T follicular helper cell (primary cell): ENCODE measurements around the gene NRAP.
A peak's percentile ranks its signal among the peaks of the same experiment; 100 is the strongest.
"Not testable (repeated sequence)": the region's sequence is repeated elsewhere in the genome, so short reads cannot be mapped to it uniquely, and the experiment has no call there.

Experiments
- DNase-seq: peaks from one replicate; pipeline ENCODE4 v3.0.0-alpha.2; 2020; ENCODE audit warnings: low read depth

Gene NRAP

GRCh38 chr10:113680190-113681111 is 16.6 kb upstream of the NRAP start:
- no peak for DNase-seq

DNA sequence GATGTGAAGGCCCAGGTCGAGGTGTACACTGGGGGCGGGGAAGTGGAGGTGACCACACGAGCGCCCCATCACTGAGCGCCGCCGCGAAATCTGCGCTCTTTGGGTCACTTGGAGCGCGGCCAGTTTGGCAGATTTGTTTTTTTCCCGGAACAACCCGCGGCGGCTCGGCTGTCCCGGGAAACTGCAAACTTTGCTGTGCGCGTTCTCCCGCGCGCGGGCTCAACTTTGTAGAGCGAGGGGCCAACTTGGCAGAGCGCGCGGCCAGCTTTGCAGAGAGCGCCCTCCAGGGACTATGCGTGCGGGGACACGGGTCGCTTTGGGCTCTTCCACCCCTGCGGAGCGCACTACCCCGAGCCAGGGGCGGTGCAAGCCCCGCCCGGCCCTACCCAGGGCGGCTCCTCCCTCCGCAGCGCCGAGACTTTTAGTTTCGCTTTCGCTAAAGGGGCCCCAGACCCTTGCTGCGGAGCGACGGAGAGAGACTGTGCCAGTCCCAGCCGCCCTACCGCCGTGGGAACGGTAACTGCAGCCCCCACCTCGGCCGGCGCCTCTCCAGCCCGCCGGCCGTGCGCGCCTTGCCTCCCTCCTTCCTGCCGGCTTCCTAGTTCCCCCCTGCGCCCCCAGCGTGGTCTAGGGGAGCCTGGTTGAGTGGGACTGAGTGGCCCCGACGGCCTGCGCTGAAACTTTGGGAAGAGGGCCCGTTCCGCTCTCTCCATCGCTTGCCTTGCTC is 15.8 kb upstream of the NRAP start, which contains the start of gene CASP7:
CASP7 (plus strand) TSS at position 450 of the 727 bp plus-strand sequence. CDS start 17,582 bp downstream, outside the sequence.
- DNase-seq = peak; percentile 72

GRCh38 chr10:113666682-113667252 is 2.9 kb upstream of the NRAP start:
- no peak for DNase-seq

DNA sequence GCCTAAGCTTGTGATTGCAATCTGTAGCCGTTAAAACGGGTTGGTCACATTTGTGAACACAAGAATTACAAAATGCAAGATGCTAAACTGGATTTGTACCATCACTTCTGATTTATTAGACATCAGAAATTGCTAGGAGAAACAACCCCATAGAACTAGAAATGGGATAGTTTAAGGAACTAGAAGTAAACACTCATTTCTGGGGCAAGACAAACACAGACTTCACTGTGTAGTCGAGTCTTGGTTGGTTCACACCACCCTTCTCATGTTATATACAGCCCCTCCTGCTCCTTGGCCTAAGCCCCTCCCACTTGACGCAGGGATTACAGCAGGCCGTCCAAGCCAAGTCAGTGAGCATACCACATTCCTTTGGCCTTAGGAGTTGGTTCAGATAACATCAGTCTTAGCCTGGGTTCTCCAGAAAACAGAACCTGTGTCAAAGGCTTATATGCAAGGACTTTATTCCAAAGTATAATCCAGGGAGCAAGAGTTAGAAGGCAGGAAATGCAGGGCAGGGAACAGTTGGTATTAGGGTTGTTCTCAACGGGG is 2.0 kb upstream of the NRAP start:
- DNase-seq = no peak

GRCh38 chr10:113665352-113665751 is 1.5 kb upstream of the NRAP start:
- no peak for DNase-seq

DNA sequence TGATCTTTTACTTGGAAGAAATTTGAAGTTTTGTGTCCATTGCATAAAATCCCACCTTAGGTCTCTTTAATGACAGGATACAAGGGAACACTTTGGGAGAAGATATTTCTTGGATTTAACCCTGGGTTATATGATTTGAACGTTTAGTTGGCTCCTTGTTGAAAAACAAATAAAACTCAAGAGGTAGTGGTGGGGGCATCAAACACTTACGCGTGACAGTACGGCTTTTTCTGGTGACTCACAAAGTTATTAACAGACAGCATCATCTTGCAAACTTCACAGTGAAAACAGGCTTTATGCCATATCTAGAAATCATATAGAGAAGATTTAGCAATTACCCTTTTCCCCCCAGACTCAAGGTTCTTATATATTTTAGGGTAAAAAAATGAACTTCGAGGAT is 699 bp downstream of the NRAP start:
- DNase-seq = no peak

DNA sequence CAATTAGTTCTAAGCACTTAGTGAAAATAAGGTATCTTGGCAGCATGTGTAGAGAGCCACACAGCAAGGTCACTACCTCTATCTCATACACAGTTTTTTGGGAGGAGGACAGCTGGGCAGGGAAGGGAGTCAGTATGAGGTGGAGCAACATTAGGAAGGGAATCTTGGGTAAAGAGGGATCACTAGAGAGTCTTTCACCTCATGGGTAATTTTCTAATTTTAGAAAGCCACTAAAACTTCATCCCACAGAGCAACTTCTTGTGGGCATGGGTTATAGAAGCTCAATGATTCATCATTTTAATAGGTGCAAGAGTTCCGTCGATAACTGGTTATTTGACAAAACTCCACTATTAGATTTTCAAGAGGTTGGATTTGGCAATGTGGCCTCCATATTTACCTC is 2.5 kb downstream of the NRAP start:
- DNase-seq = no peak

GRCh38 chr10:113657544-113657943 is 6.3 kb downstream of the NRAP start:
- DNase-seq = no peak

DNA sequence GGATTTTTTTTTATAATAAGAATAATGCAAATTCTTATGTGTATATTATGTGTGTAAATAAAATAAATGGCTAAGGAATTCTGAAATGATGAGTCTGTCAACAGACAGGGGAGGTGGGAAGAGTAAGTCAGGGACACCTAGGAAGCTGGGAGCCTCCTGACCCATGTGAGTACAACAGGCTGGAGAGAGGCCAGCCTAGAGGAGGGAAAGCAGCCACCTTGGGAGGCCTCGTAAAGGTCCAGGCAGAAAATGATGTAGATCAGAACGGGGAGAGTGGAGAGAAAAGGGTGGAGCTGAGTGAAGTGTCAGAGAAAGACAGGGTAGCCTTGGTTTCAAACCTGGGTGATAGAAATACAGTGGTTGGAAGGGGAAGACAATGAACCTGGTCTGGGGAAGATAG is 6.9 kb downstream of the NRAP start:
- no peak for DNase-seq

DNA sequence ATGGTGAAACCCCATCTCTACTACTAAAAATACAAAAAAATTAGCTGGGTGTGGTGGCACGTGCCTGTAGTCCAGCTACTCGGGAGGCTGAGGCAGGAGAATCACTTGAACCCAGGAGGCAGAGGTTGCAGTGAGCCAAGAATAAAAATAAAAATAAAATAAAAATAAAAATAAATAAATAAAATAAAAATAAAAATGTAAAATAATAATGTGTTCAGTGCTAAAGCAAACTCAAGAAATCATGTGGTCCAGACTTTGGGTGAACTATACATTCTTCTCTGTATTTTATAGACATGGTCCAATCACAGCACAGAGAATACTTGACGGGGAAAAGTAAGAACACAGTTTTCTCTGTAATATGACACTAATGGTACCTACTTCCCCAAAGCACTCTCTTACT is 11.4 kb downstream of the NRAP start:
- not testable (repeated sequence) for DNase-seq

DNA sequence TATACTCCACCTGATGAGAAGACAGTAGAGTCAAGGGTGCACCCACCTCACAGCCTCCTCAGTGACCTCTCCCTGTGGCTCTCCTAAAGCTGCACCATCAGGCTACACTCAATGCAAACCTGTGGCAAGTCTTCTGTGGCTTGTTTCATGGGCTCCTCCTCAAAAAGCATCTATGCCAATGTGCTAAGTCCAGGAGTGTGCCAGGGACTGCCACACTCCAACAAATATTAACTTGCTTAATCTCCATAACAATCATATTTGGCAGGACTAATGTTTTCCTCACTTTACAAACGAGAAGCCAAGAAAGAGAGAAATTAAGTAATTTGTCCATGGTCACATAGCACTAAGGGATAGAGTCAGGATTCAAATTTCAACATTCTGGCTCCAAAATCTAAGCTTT is 11.9 kb downstream of the NRAP start:
- no peak for DNase-seq

DNA sequence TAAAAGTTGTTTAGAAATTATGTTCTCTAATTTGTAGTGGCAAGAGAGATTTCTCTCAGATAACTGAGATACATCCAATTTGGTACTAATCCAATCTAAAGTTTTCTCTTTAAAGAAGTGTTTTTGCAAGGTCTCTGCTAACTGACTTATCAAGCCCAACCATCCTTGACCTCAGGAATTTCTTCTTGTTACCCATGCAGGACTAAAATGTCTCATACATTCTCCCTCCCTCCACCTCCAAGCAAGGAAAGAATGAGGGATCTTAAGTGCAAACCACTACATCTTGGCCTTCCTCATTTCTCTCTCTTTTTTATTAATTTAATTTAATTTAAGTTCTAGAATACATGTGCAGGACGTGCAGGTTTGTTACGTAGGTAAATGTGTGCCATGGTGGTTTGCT is 12.8 kb downstream of the NRAP start:
- DNase-seq = no peak

DNA sequence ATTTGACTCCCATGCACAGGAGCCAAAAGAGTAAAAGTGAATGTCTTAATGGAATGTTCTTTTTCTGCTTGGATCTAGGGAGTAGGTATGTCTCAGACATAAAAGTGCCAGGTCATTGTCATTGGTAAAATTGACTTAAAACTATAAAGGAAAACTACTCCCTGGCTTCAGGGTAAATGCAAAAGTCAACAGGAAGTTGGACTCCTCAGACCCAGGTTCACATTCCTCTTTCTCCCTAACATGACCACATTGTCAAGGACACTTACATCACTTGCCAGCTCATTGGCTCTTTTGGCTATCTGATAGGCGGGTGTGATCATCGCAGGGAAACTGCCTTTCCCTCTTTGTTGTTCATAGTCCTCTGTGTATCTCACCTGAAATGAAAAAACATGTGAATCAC is 13.7 kb downstream of the NRAP start:
- DNase-seq = no peak

DNA sequence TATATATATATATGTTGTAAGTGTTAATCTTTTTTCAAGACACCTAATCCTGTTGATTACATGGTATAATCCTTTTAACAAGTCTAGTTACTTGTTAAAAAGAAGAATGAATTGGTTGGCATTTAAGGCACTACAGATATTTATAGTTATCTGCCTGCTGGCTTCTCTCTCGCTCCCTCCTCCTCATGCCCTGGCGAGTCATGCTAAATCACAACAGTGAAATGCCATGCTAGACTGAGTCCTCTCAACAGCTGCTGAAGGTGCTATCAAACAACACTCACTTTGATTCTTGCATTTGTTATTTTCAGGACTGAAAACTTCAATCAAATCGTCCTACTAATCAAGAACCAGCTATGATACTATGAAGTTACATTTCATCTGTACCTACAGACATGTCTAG is 15.4 kb downstream of the NRAP start:
- no peak for DNase-seq

DNA sequence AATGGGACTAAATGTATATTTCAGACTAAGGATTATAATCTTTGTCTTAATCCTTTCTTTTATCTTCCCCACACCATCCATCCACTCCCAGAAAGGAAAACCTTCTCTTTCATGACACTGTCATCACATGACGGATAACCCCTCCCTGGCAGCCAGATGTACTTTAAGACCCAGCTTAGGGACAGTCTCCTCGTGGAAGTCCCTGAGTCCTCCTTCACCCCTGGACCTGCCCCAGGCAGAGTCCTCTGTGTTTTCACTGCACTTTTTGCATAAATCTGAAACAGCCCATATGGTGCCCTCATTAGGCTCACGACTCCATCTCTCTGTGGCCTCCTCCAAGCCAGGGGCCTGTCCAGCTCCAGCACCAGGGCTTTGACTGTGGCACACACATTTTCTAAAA is 16.0 kb downstream of the NRAP start:
- no peak for DNase-seq

DNA sequence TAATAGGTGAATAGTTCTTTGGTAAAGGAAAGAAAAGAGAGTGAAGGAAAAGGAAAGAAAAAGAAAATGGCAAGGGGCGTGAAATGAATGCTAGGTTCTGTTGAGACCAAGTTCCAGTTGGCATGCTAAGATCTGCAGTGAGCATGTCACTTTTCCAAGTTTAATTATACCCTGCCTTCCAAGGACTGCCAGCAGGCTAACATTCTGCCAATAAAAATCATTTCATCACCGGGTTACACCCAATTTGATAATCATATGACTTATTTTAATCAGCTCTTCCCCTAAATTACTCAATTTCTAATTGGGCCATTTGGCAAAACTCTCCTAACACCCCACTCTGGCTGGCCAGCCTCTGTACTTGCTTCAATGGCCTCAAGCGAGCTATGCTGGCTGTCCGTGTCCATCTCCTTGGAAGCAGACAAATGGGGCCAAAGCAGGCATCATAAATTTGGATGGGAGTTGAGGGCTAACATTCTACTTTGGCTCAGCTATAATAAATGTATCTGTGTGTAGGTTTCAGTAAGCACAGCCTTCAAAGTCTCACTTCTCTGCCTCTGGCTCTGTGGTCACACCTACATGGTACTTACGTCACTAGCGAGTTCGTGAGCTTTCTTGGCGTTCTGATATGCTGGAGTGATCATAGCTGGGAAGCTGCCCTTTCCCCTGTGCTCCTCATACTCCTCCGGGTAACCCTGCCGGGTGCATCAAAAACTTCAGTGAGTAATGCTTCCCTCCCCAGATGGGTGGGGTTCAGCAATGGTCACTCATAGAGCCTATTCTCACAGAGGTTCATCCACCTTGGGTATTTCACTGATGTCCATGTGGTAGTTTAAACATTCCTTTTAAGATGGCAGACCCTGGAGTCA is 17.3 kb downstream of the NRAP start:
- DNase-seq = no peak

GRCh38 chr10:113644185-113645120 is 19.4 kb downstream of the NRAP start:
- DNase-seq = no peak

GRCh38 chr10:113643183-113643582 is 20.7 kb downstream of the NRAP start:
- DNase-seq = no peak

DNA sequence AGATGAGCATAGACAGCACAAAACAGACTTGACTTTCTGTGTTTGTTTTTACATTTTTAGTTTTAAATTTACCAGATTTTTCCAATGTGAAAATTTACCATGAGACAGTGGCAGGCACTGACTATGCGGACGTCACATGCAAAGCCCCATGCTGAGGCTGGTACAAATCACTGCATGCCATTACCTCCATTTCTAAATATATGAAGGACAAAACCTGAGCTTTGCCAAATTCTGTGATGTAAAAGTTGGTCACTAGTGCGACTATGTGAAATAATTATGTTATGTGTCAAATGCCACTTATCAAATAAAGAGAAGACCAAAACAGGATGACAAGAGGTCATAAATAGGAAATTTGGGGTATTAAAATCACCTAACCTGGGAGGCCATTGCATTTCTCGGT is 22.1 kb downstream of the NRAP start:
- no peak for DNase-seq

GRCh38 chr10:113639966-113640365 is 23.9 kb downstream of the NRAP start:
- DNase-seq = no peak
